ENCODE results near the gene SMIM45.

Gene SMIM45

DNA sequence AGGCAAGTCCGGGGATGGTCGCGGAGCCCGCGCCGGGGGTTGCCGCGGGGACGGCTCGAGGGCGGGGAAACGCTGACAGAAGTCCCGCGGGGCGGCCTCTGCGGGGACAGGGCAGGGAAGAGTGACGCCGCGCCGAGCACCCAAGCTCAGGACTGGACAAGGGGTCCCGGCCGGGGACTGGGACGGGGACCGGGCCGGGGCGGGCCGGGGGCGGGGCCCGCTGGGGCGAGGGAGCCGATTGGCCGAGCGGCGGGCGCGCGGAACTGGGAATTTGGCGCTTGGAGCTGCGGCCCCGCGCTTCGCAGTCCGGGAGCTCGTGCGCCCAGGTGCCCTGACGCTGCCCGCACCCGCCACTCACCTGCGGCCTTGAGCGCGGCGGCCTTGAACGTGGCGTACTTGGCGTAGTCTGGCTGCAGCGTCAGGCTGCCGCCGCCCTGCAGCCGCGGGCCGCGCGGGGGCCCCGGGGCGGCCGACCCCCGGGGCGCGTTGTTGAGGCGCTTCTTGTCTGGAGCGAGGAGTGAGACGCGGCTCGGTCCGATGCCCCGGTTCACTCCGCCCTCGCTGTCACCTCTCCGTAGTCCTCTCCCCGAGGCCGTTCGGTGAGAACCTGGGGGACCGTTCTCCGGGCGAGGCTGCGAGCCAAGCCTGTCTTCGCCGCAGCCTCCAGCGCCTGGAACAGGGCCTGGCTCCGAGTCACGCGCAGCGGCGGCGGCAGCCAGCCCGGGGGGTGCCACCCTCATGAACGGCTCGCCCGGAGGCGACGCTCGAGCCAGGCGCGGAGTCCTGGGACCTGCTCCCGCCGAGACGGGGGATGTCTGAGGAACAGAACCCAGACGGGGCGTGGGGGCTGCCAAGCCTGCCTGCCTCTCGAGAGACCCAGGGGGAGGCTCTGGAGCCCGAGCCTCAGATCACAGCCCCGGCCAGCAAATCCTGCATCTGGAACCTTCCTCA, 41.6 kb upstream of the SMIM45 start:
- Histone ChIP-seq H3K27me3 (replicated peaks; ENCODE audit: insufficient read depth) (peaks cover 23% of the 10 kb centered on the region), H3K9me3 (no peaks in the 10 kb centered on the region), H3K27ac (no peak overlapping the region), H3K4me1 (replicated peaks) (peaks cover 9% of the 10 kb centered on the region), H3K4me3 (peak overlapping the region in 1 of 2 donors; percentile 23), H3K36me3 (no peaks in the 10 kb centered on the region)
- peak; percentile 27 for DNase-seq (ENCODE audit: low spot score)
- under 1% methylated on average over 71 of the region's 112 CpGs for WGBS
- intact Hi-C loops (cut with DNase I) = no loop called here
- TF ChIP-seq, protein P1, sequence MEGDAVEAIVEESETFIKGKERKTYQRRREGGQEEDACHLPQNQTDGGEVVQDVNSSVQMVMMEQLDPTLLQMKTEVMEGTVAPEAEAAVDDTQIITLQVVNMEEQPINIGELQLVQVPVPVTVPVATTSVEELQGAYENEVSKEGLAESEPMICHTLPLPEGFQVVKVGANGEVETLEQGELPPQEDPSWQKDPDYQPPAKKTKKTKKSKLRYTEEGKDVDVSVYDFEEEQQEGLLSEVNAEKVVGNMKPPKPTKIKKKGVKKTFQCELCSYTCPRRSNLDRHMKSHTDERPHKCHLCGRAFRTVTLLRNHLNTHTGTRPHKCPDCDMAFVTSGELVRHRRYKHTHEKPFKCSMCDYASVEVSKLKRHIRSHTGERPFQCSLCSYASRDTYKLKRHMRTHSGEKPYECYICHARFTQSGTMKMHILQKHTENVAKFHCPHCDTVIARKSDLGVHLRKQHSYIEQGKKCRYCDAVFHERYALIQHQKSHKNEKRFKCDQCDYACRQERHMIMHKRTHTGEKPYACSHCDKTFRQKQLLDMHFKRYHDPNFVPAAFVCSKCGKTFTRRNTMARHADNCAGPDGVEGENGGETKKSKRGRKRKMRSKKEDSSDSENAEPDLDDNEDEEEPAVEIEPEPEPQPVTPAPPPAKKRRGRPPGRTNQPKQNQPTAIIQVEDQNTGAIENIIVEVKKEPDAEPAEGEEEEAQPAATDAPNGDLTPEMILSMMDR (IDR thresholded peaks at IDR 0.05) = no peak
- TF ChIP-seq POLR2AphosphoS5 (IDR thresholded peaks at IDR 0.05) = peak; percentile 32

GRCh38 chr22:41911001-41911611, 40.8 kb upstream of the SMIM45 start:
- no peak for DNase-seq (ENCODE audit: low spot score)
- intact Hi-C loops (cut with DNase I) = no loop called here
- TF ChIP-seq POLR2A (IDR thresholded peaks at IDR 0.05) (no peak), POLR2AphosphoS5 (IDR thresholded peaks at IDR 0.05) (no peak)
- TF ChIP-seq, protein P1 (IDR thresholded peaks at IDR 0.05) = no peak
- no peak overlapping the region for H3K27ac ChIP-seq
- H3K4me1 ChIP-seq (replicated peaks) = peaks cover 9% of the 10 kb centered on the region
- no peaks in the 10 kb centered on the region for H3K36me3 ChIP-seq
- peak overlapping the region in 1 of 2 donors; percentile 23 for H3K4me3 ChIP-seq
- WGBS = 16% methylated on average over 27 of the region's 37 CpGs
- H3K9me3 ChIP-seq = no peaks in the 10 kb centered on the region
- peaks cover 23% of the 10 kb centered on the region for H3K27me3 ChIP-seq (replicated peaks; ENCODE audit: insufficient read depth)

DNA sequence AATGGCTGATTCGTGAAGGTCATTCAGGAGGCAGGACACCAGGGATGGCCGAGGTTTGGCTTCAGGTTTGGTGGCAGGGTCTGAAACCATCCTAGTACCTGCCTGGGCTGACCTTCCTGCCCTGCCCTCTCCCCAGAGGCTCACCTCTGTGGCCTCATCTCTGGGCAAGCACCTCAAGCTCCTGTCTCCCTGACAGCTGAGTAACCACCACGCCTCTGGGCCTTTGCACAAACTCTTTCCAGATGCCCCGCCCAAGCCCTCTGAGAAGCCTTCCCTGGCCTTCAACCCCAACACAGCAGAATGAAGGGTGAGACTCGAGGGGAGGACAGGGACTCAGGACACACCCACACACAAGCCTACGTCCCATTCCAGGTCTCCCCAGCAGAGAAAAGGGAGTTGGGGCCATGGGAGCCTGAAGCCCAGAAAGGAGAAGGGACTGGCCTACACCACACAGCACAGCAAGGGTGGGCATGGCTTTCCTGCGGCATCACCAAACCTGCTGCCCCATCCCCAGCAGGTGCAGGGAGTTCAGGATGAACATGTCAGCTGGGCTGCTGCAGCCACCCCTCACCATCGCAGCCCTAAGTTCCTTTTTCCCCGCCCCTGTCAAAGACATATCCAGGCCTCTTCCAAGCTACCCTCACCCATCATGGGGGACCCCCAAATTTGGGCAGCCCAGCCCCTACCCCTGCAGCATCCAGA, 39.5 kb upstream of the SMIM45 start:
- no peak for DNase-seq (ENCODE audit: low spot score)
- H3K27me3 ChIP-seq (replicated peaks; ENCODE audit: insufficient read depth) = peaks cover 23% of the 10 kb centered on the region
- no peak overlapping the region for H3K4me3 ChIP-seq

GRCh38 chr22:41913040-41913719, 38.8 kb upstream of the SMIM45 start:
- H3K27me3 ChIP-seq (replicated peaks; ENCODE audit: insufficient read depth) = peaks cover 23% of the 10 kb centered on the region
- no peak overlapping the region for H3K4me3 ChIP-seq
- no peaks in the 10 kb centered on the region for H3K9me3 ChIP-seq
- intact Hi-C loops (cut with DNase I) = no loop called here
- H3K36me3 ChIP-seq = no peaks in the 10 kb centered on the region
- DNase-seq (ENCODE audit: low spot score) = no peak
- TF ChIP-seq POLR2AphosphoS5 (IDR thresholded peaks at IDR 0.05) (no peak), POLR2A (IDR thresholded peaks at IDR 0.05) (no peak)
- TF ChIP-seq, protein P1 (IDR thresholded peaks at IDR 0.05) = no peak
- H3K4me1 ChIP-seq (replicated peaks) = peaks cover 9% of the 10 kb centered on the region
- H3K27ac ChIP-seq = no peak overlapping the region
- WGBS = 79% methylated on average over 11 of the region's 11 CpGs

More for the DNA sequence above, 39.5 kb upstream of the SMIM45 start:
- TF ChIP-seq, protein P1 (IDR thresholded peaks at IDR 0.05) = no peak
- TF ChIP-seq POLR2A (IDR thresholded peaks at IDR 0.05) = no peak
- no peak for TF ChIP-seq POLR2AphosphoS5 (IDR thresholded peaks at IDR 0.05)
- Histone ChIP-seq H3K36me3 (no peaks in the 10 kb centered on the region), H3K27ac (no peak overlapping the region), H3K9me3 (no peaks in the 10 kb centered on the region), H3K4me1 (replicated peaks) (peaks cover 9% of the 10 kb centered on the region)
- intact Hi-C loops (cut with DNase I) = no loop called here
- WGBS = 91% methylated on average over 9 of the region's 9 CpGs

Measured in prostate gland (tissue), 2 donors.